GM18511 (cell line): ENCODE data around the gene NIPAL3.

Experiments used
- ATAC-seq: cut with Tn5 transposase; IDR thresholded peaks from one replicate; pipeline ENCODE4 v1.9.1; 2021; ENCODE audit warnings: mild to moderate bottlenecking, moderate library complexity; ENCODE audit not compliant: unreplicated experiment

Gene NIPAL3

DNA sequence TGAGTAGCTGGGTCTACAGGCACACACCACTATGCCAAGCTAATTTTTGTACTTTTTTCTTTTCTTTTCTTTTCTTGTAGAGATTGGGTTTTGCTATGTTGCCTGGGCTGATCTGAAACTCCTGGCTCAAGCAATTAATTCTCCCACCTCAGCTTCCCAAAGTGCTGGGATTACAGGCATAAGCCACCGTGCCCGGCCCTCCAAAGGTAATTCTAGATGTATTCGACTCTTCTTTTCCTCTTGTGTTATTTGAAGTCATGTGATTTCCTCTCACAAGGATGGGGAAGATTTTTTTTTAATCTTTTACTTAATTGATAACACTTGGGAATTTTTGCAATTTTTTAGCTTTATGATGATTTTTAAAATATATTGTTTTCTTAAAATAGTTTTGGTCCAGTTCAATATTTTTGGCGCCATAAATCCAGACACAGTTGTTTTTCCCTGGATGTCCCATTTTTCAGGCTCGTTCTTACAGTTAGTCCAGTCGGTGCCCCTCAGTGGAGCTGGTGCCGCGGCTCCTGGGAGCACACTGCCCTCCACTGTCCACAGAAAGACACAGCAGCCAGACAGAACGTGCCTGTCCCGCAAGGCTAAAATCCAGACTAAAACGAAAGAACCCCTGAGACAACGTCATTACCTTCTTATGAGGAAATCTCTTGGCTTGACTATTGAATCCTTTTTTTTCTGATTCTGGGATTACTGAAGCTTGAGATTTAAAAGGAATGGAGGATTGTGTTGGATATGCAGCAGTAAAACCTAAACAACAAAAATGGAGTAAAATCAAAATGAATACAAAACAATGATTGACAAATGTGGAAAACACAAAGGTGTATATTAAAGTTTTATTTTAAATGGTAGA, 24.4 kb upstream of the NIPAL3 start:
- ATAC-seq: no peak

DNA sequence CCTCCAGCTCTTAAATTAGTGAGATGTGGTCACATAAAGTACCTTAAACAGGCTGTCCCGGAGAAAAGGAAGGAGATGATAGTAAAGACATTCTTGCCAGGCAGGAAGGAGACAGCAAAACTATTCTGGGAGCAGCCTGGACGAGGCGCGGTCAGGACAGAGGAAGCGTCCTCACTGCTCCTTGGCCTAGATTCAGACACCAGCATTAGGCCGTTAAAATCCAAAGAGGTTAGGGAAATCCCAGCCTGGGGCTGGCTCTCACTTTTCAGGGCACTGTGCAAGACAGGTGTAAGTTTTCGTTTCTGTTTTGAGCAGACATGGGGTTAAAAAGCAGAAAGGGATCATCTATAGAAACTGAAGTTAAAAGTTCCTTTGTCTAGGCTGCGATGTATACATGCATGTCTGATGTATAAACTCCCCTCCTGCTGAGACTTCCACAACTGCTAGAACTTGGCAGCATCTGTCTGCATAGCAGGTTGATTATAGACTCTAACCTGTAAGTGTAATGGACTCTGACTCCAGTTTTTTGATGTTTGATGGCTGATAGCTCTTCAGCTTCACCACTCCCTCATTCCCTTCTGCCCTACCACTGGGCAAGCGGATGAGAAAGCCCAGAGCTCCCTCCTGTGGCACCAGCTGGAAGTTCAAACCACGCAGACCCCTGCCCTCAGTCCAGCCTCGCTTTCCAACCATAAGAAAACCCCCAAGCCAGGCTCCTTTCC, 23.6 kb upstream of the NIPAL3 start:
- ATAC-seq: peak; percentile 79

DNA sequence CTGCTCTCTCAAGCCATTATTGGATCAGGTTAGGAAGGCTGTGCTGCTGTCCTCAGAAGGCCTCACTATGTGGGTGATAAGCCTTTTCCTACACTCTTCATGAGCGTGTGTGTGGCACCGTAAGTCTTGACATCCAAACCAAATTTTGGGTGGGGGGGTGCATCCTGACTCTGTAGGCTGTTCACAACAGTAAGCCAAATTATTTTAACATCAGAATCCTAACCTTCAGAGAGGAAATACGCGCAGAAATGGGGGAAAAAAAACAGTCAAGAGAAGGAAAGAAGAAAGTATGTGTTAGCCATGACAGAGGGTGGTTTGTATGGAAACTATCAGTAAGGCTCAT, 23.0 kb upstream of the NIPAL3 start:
- no peak for ATAC-seq

DNA sequence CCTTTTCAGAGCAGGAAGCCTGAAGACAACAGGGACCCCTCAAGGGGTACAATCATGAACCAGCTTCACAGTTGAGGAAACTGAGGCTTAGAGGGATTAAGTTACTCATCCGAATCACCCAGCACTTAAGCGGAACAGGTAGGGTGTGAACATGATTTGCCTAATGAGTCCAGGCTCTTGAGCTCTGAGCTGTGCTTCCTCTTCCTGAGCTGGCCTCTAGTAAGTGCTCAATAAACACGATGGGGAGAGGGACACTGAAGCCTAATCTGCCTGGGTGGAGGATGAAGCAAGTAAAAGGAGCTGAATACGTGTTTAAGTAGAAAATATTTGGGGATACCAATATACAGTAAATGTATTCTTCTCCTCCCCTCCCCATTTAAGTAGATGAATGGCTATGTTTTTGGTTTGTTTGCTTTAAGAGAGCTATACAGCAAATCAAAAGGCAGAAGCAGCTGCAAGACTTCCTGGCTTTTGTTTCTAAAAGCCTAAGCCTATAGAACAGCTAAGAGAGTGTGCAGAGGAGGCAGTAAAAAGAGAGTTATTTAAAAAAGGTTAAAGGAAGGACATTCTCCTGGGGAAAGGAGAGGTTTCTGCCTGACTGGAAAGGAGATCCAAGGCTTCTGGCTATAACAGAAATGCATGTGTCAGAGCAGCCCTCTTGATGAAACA, 22.5 kb upstream of the NIPAL3 start:
- no peak for ATAC-seq

DNA sequence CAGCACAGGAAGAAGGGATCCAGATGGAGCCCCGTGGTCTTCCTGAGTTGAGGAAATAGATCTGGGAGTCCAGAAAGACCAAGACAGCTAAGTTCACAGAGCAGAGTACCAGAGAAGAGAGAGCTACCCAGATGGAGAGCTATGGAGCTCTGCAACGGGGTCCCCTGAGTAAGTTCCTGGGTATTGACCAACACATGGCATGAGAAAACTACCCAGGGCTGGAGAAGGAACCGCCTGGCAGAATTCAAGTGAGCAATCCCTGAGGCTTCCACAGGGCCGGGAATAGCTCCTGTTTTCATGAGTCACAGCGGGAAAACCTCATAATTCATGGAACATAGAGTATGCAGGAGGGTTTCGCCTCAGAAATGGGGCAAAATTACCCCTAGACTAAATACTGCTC, 21.7 kb upstream of the NIPAL3 start:
- no peak for ATAC-seq

DNA sequence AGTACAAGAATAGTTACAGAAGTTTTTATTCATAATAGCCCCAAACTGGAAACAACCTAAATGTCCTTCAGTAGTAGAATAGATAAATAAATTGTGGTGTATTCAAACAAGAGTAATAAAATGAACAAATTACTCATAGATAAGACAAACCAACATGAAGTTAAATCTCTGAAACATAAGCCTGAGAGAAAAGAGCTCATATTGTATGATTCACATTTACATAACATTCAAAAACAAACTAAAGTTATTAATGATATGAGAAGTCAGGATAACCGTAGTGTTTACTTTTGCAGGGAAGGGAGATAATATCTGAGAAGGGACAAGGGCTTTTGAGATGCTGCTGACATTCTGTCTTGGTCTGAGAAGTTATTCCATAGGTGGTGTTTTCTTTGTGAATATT, 15.5 kb upstream of the NIPAL3 start:
- no peak for ATAC-seq

DNA sequence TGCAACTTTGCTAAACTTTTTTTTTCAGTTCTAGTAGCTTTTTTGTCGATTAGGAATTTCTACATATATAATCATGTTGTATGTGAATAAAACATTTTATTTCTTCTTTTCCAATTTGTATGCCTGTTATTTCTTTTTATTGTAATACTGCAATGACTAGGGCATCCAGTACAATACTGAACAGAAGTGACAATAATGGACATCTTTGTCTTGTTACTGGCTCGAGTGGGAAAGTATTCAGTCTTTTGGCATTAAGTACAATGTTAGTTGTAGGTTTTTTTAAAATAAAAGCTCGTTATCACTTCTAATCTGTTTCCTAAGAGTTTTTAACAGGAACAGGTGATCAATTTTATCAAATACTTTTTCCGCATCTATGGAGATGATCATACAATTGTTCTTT, 11.8 kb upstream of the NIPAL3 start:
- ATAC-seq: no peak

DNA sequence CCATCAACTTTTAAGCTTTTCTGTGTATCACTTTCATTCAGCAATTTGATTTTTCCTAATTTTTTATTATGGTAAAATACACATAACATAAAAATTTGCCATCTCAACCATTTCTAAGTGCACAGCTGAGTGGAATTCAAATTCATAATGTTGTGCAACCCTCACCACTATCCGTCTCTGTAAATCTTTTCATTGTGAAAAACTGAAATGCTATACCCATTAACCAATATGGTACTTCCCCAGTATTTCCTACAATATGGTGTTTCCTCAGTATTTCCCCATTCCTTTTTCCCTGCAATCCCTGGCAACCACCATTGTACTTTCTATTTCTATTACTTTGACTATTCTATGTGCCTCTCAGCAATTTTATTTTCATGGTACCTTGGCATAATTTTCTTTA, 8.8 kb upstream of the NIPAL3 start:
- ATAC-seq: no peak

DNA sequence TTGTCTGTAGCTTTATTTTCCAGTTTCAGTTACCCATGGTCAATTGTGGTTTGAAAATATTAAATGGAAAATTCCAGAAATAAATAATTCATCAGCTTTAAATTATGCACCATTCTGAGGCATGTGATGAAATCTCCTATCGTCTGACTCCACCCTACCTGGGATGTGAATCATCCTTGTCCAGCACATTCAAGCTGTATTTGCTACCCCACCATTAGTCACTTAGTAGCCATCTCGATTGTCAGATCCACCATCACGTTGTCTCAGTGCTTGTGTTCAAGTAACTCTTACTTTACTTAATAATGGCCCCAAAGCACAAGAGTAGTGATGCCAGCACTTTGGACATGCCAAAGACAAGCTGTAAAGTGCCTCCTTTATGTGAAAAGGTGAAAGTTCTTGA, 6.1 kb upstream of the NIPAL3 start:
- ATAC-seq: no peak

DNA sequence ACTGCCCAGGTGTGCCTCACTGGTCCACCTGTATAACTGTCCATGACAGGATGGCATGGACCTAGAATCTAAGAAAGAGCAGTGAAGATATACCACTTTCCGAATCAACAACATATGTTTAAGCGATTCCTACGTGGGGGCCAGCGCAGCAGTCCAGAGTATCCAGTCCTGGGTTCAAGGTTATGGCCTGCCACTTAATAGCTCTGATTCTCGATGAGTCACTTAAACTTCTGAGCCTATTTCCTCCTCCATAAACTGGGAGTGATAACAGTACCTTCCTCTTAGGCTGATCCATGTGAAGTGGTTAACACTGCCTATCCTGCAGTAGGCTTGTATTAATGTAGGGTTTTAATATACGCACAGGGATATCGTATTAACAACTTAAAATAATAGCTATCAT, 4.9 kb upstream of the NIPAL3 start:
- ATAC-seq: no peak

DNA sequence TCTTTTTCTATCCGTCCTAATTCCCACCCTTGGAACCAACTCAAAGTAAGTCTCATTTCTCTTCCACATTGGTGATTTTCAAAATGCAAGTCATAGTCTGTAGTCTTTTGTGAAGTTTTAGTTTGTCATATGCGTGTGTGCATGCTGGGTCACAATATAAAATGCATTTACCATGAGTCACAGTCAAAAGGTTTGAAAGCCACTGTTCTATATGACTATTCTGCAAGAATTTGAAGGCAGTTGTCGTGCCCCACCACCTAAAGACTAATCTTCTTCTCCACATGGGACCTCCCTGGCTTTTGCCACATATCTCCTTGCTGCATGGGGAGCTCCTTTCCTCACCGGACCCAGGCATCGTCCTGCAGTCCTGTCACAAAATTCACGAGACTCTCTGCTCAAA, 3.6 kb upstream of the NIPAL3 start:
- no peak for ATAC-seq

DNA sequence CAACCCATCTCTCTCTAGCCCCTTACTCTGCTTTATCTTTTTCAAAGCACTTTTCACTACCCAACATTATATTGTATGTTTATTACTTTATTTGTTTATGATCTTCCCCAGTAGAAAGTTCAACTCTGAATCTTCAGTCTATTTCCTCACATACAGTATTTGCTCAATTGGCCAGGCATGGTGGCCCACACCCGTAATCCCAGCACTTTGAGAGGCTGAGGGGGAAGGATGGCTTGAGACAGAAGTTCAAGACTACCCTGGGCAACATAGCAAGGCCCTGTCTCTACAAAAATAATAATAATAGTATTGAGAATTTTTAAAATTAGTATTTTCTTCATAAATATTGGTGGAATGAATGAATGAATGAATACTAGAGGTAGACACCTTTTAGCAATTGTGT, 3.2 kb upstream of the NIPAL3 start:
- no peak for ATAC-seq

DNA sequence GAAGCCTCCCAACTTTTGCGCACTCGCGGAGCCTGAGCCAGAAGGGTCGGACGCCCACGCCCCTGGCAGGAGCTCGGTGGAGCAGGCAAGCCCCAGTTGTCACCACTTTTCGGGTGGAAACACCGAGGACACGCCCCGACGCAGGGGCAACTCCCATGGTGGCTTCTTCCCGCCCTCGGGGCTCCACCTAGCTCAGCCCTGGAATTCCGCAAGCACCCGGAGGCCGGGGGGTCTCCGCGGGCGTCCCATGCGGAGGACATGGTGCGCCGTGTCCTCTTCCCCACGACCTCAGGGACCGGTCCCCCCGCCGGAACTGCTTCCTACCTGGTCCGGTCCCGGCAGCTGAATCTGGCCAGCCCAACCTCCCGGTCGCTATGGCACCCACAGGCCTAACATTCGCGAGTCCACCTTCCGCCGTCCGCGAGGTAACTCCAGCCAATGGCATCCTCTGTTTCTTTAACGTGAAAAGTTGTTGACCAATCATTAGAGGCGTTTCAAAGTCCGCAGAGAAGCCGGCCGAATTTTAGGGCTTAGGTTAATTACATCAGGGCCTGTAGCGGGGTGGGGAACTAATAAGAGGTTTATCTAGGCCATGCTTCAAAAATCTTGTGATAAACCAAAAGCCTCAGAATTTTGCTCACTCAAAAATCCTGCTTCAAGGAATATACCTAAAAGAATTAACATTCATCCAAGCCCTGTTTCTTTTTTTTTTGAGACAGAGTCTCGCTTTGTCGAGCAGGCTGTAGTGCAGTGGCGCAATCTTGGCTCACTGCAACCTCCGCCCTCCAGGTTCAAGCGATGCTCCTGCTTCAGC, 2.0 kb upstream of the NIPAL3 start, which contains the start of gene STPG1:
TSS of gene STPG1 (minus strand) at position 433 of the 814 bp plus-strand sequence. CDS start 12,394 bp downstream, outside the sequence.
- ATAC-seq: no peak

DNA sequence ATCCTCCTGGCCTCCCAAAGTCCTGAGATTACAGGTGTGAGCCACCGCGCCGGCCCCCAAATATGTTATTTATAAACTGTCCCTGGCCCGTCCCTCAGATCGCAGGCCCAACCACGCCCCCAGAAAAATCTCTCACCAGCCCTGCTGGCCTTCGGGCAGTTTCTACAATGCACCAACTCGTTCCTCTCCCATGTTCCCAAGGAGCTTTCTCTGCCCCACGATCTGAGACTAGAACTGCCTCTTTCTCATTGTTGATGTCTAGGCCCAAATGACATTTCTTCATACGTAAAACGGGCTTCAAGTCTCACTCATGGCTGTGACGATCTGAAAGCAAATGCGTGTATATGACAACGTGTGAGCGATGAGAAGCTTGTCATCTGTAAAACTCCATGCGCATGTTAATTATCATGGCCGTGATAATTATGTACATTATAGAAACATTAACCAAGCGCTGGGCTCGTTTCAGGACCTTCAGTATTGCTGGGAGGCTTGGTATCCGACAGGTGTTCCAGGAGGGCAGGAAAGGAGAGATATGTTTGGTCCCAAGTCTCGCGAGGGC, 748 bp upstream of the NIPAL3 start:
- ATAC-seq: no peak

DNA sequence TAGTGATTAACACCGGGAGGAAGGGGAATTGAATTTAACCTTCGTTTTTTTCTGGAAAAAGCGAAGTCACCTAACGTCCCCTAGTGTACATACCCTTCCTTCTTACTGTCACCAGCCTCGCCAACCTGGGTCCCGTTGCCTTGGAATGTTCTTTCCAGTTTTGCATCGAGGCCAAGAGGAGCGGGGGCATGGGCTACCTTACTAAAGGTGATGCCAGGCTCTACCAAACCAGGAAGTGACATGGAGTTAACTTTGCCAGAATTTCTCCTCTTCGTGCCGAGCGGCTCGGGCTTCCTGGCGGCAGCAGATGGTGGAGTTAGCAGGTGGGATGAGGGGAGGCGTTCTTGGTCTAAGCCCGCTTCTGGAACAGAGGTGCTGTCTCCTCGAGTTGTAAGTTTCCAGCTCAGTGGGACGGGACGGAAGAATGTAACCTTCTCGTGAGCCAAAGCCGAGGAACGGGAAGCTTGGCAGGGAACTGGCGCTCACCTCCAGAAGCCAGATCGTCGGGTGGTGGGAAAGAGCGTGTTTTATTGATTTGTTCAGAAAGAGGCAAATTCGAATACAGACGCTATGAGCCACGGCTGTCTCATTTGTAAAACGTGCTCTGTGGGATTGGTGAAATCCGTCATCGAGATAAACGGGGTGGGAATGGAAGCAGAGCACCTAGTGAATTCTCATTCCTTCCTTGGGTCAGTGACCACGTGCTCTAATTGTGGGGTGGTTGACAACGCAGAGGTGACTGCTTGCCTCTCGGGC, 486 bp downstream of the NIPAL3 start:
- ATAC-seq: peak; percentile 17

DNA sequence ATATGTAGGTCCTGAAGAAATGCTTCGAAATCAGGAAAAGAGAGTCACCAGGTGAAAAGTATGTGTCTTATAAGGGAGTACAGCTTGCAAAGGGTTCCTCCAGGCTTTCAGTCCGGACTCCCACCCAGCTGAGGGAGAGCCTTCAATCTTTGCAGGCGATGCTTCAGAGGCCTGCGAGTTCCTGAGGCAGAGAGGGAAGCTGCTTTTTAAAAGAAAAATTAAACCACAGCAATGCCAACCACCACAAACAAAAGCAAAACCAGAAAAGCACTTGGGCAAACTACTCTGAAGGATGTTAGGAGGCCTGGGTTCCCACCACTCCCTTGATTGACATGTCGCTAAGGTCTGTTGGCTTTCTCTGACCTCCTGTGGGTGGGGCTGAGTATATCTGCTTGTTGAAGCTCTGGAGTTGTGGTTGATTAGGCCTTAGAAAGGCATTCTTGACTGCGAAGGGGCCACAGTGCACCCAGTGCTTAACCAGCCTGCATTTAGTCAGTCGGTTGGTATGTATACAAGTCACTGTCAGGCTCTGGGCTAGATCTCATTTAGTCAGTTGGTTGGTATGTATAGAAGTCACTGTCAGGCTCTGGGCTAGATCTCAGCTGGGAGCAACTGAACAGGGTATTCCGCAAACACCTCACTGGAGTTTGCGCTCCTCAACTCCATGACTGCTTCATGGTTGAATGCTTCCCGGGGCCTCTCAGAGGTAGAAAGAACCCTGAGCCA, 1.2 kb downstream of the NIPAL3 start:
- ATAC-seq: no peak

DNA sequence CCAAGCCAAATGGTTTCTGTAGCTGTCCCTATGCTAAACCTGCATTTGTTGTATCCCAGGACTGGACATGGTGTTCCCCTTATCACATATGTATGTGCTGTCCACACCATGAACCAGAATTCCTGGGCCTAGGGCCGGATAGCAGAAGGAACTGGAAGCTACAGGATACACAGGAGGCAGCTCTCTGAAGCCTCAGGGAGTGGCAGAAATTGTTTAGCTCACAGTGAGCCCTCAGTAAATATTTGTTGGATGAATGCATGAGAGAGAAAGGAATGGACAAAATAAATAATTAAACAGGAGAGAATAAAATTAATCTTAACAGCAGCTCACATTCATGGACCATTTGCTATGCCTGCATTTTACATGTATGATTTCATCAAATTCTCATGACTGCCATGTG, 2.1 kb downstream of the NIPAL3 start:
- no peak for ATAC-seq

DNA sequence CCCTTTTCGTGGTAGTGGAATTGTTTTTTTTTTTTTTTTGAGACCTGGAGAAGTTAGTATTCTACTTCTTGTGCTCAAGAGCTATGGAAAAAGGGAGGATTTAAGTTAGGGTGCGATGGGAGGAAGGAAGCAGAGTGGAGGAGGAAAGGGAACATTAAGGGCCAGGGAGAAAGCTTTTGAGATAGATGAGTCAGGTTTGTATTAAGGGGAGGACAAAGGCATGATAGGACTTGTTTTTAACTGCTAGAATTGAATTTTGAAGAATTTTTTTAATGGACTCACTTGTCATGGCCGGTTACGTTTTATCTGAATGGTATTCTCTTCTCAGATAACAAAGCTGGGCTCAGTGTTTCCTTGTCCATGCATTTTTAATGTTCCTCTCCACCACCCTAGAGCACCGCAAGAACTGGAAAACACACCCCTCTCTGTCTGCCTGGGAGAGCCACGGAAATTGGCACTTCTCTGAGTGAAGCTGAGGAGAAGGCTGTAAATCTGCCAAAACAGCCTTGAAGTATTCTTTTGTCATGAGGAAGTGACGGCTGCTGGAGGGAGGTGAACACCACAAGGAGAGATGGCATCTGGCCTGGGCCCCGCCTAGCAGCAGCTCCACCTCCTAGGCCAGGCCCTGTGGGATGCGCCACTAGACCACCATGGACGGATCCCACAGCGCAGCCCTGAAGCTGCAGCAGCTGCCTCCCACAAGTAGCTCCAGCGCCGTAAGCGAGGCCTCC, 3.5 kb downstream of the NIPAL3 start:
- ATAC-seq: no peak

DNA sequence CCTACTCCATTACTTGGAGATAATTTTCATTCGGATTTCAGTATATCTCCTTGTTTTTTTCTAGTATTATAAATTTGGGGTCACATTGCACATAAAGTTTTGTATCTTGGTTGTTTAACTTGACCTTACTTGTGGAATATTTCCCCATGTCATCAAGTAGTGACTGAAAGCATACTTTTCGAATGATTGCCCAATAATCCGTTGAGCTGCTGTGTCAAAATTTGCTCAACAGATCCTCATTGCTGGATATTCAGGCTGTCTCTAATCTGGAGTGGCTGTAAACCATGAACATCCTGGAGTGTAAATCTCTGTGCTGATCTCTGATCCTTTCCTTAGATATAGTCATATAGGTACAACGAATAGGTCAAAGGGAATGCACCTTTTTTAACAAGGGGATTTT, 4.9 kb downstream of the NIPAL3 start:
- no peak for ATAC-seq
